Measurements from ENCODE around the gene REPS2.
A peak's percentile ranks its signal among the peaks of the same experiment; 100 is the strongest.
"Not testable (repeated sequence)": the region's sequence is repeated elsewhere in the genome, so short reads cannot be mapped to it uniquely, and the experiment has no call there.

The REPS2 gene

DNA sequence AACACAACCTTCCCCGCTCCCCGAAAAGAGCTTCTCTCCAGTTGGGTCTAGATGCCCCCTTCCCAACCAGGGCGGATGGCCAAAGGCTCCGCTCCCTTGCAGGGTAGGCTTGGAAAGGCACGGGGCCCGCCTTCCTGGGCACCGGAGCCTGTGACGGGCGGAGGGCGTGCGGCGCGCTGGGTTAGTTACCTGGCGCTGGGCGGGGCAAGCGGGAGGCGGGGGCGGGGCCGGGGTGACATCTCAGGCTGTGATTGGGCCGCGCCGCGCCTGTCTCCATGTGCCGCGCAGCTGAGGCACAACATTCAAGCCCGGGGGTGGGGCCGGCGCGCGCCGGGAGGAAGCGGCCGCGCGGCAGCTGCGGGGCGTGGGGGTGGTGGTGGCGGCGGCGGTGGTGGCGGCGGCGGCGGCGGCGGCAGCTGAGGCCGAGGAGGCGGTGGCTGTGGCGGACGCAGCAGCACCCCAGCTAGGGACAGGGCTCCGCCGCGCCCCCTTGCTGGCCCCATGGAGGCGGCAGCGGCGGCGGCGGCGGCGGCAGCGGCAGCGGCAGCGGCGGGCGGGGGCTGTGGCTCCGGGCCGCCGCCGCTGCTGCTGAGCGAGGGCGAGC lies at the start of gene REPS2:
Gene REPS2, plus strand, starts transcription at position 298 of the 604 bp plus-strand sequence. Its CDS starts 204 bp downstream, at position 502.
- peak; percentile 82 for DNase-seq

DNA sequence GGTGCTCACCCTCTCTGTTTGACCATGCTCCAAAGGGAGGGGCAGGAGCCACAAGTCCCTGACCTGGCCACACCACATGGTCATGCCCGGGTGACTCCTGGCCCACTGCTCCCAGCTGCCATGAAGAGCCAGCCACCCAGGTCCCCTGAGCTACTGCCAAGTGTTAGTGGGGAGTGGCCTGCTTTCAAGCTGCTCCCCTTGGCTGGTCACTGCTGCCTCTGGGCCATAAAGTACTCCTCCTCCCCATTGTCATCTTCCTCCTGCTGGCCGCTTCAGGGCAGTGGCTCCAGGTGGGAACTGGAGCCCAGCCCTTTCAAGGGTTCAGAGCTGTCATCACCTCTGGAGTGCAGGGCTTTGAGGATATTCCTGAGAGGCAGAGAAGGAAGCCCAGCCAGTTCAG lies 49.0 kb upstream of the REPS2 start:
- no peak for DNase-seq

DNA sequence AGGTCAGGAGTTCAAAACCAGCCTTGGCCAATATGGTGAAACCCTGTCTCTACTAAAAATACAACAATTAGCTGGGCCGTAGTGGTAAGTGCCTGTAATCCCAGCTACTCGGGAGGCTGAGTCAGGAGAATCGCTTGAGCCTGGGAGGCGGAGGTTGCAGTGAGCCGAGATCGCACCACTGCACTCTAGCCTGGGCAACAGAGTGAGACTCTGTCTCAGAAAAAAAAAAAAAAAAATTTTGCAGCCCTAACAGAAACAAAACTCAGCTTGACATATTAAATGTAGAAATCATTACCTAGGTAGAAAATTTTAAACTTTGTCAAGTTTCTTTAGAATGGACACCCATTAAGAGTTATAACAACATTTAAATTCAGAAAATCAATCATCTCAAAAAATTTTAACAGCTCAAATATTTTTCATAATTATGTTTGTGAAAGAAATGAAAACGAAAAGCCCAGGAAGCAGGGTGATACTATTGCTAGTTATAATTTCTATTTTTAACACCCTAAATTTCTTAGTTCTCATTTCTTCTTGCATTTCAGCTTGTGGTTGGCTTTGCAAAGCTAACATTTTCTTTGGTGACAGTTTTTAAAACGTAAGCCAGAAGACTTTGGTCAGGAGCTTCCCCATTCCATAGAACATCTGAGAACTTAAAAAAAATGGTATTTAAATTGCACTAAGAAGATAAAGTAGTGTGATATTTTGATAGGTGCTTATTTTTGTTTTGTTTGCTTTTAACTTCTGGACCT lies 43.0 kb upstream of the REPS2 start:
- no peak for DNase-seq

DNA sequence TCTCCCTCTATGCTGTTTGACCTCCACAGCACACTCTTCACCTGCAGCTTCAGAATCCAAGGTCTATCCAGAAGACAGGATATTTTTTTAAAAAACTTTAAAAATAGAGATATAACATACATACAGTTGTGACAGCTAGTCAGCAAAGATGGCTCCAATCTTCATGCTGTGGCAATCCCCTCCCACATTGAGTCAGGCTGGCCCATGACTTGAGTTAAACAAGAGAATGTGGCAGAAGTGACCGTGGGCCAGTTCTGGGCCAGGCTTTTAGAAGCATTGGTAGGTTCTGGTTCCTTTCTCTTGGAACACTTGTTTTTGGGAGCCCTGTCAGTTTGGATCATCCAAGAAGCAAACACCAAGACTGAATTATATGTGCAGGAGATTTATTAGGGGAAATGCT lies 36.1 kb upstream of the REPS2 start:
- no peak for DNase-seq

DNA sequence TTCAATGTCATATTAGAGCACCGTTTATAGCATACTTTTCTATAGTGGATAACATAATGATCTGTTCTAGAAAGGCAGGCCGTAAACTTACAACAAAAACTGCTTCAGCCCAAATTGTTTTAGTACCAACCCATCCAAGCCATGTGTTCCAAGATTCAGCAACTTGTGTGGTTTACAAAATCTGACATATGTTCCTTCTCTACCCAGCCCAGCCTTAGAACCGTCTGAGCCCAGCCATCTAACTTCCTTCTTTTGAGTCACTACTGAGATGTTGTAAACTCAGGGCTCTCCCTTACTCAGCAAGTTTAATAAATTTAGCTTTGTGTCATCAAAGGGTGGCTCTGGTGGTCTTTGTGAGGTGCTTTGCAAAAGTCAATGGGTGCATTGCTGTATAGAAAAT lies 32.4 kb upstream of the REPS2 start:
- DNase-seq: no peak

DNA sequence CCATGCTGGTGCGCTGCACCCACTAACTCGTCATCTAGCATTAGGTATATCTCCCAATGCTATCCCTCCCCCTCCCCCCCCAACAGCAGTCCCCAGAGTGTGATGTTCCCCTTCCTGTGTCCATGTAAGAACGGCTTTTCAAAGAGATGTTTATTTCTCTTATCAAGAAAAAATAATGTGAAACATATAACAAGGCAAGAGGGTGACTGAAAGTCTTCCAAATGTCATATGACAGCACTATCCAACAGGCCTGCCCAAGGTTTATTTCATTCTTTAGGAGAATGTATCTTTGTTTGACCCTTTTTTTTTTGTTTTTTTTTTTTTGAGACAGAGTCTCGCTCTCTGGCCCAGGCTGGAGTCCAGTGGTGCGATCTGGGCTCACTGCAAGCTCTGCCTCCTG lies 29.9 kb upstream of the REPS2 start:
- no peak for DNase-seq

DNA sequence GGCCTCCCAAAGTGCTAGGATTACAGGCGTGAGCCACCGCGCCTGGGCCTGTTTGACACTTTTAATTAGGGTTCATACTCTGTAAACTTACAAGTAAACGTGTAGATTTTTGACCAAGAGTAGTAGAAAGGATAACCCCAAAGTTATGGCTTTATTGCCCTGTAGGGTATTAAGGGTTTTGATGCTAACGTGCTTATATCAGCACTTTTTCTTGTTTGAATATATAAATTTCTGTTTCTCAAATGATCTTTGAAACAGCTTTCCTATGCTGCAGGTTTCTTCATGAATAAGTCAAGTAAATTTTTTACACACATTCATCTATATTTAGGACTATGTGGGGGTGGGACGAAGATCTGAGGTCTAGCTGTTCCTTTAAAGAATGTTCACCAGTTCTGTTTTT lies 29.3 kb upstream of the REPS2 start:
- DNase-seq: no peak

DNA sequence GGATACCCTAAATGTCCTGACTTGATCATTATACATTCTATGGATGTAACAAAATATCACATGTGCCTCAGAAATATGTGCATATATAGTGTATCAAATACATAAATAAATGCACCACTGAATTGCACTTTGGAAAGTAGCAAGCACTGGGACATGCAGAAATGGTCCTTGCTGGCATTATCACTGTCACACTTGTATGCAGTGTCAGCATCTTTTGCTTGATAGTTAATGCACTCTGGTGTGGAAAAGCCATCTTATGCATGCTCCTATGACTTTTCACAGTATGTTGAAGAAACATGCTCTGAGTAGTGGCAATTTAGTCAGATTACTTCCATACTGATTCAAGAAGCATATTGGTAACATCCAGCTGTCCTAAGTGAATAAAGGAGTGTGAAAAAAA lies 27.5 kb upstream of the REPS2 start:
- DNase-seq: no peak

DNA sequence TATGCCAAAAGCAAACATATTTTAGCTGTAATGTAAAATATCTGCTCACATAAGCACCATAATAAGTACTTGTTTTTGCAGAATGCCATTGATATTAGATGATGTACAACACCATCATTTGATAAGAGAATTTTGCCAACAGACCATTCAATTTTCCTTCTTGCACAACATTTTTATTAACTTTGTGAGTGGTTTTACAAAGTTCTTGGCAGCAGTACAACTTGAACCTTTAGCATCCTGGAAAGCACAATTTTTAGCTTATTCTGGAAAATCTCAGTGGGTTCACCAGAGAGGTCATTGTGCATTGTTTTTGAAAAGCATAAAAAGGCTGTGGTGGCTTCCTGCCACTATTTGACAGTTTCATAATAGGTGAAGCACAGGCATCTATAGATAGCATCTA lies 26.4 kb upstream of the REPS2 start:
- no peak for DNase-seq

DNA sequence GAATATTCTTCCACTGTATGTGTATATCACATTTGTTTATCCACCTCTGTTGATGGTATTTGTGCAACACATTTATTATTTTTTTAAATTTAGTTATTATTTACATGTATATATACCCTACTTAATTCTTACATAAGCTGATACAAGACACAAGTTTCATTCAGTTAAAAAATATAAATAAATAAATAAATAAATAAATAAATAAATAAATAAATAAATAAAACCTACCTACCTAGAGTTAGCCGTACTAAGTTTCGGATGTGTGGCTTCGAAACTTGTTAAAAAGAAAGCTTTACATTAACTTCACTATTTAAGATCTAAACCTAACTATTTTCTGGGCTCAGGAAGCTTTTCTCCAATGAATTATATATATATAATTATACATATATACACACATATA lies 23.3 kb upstream of the REPS2 start:
- DNase-seq: no peak

DNA sequence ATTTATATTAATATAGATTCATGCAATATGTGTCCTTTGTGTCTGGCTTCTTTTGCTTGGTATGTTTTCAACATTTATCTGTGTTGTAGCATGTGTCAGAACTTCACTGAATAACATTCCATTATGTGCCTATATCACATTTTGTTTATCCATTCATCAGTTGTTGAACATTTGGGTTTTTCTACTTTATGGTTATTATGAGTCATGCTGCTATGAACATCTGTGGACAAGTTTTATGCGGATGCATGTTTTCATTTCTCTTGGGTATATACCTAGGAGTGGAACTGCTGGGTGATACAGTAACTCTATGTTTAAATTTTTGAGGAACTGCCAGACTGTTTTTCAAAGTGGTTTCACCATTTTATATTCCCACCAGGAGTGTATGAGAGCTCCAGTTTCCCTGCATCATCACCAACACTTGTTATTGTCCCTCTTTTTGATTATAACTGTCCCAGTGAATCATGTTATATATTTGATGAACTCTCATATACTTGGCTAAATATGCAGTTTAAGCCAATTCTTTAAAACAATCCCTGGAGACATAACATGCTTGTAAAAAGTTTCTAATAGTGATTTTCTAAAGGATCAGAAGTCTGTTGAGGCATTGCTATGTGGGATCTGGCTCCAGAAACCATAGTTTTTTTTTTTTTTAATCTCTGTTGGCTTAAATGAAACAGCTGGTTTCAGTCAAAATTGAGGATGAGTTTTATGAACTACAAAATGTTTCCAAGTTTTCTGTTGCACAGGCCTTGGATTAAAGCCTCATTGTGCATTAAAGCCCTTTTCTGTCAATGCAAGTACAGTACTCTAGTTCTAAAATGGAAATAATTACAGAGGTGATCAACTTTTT lies 21.6 kb upstream of the REPS2 start:
- DNase-seq: no peak

DNA sequence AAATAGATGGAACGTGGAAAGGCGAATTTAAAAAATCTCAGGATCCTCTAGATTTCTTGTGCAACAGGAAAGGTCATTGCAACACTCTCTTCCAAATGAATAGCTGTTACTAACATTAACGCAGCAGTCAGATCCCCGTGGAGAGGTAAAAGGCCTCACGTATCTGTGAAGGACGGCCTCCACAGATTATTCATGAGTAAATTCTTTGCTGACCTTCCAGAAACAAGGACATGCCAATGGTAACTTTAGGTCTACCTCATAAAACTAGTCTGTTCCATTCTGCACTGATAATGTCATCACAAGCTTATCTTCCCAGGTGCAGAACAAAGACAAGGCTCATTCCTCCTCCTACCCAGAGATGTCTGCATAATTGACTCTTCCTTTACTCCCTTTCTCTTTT lies 16.1 kb upstream of the REPS2 start:
- DNase-seq: no peak

DNA sequence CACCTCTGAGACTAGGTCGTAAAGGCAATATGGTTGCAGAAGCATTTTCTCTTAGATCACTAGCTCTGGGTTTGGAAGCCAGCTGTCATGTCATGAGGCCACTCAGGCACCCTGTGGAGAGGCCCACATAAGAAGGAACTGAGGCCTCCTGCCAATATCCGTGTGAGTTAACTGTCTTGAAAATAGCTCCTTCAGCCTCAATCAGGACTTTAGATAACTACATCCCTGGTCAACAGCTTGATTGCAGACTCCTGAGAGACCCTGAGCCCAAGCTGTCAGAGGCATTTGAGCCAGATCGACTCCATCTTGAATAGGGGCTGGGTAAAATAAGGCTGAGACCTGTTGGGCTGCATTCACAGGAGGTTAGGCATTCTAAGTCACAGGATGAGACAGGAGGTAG lies 15.1 kb upstream of the REPS2 start:
- no peak for DNase-seq

DNA sequence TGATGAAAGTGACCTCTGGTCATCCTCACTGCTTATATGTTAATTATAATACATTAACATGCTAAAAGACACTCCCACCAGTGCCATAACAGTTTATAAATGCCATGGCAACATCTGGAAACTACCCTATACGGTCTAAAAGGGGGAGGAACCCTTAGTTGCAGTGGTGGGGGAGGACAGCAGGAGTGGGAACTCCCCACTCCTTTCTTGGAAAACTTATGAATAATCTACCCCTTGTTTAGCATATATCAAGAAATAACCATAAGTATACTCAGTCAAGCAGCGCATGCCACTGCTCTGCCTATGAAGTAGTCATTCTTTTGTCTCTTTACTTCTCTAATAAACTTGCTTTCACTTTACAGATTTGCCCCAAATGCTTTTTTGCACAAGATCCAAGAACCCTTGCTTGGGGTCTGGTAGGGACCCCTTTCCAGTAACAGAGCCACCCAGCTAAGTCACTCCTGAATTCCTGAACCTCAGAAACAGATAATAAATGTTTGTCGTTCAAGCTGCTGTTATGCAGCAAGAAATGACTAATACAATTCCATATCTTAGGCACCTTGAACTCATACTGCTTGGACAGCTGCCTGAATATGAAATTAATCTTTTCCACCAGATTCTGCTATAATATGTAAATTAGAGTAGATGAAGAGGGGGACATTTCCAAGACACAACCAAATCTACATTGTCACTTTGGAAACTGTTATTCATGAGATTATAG lies 14.4 kb upstream of the REPS2 start:
- DNase-seq: no peak

DNA sequence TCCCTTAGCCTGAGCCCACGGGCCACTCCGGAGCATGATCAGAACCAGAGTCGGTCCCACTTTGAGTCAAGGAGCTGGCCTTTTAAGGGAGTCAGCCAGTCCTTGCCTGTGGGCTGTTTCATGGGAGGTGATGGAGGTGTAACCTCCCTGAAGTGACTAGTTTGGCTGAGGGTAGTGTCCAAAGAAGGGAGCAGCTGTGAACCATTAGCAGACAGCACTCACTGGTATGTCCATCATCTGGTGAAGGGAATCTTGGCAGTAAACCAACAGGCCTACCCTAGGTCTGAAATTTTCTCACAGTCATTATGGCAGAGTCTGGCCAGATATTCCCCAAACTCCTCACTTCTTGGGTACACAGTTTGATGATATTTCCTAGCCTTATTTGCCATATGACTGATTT lies 12.3 kb upstream of the REPS2 start:
- DNase-seq: no peak

DNA sequence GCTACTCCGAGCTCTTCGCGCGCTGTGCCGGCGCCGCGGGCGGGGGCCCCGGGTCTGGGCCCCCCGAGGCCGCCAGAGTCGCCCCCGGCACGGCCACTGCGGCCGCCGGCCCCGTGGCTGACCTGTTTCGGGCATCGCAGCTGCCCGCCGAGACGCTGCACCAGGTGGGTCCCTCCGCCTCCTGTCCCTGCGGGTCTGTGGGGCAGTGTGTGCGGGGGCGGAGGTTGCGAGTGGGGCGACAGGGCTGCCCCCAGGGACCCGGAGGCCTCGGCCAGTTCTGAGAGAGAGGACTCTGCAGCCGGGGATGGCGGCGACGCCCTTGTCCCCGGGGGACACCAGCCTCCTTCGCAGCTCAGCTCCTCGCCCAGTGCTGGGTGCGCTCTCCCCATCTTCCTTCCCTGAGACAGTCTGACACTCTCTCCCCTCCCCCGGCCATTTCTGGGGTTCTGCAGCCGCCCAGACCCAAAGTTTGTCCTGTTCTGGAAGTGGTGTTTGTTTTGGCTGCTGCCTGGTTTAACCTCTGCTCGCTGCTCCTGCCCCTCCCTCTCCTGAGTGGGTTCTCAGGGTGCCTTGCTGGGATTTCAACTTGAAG lies 609 bp downstream of the REPS2 start:
- DNase-seq: no peak

DNA sequence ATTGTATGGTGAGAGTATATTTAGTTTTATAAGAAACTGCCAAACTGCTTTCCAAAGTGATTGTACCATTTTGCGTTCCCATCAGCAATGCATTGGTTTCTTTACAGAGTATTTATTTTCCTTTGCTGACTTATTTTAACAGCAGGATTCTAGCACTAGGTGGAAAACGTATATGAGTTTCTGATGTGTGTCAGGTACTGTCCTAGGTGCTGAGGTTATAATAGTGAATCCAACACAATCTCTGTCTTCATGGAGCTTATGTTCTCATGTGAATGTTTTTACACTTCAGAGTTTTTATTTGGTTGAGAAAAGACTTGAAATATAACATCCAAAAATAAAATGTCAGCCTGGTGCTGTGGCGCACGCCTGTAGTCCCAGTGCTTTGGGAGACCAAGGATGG lies 4.0 kb downstream of the REPS2 start:
- no peak for DNase-seq

DNA sequence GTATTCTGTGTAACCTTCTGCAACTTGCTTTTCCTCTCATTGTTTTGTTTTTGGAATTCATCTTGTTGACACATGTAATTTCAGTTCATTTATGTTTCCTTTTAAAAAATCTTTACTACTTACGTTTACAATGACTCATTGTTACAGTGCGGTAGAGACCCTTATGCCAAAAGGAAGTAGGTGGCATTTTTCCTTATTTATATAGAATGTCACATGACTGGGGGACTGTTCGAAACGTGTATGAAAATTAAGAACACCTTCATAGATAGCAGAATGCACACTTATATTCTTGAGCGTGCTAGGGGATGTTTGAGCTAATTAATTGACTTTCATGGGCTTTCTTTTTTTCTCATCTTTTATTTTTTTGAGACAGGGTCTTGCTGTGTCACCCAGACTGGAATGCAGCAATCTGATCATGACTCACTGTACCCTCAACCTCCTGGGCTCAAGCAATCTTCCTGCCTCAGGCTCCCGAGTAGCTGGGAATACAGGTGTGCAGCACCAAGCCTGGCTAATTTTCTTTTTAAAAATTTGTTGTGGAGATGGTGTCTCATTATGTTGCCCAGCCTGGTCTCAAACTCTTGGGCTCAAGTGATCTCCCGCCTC lies 7.3 kb downstream of the REPS2 start:
- DNase-seq: no peak

DNA sequence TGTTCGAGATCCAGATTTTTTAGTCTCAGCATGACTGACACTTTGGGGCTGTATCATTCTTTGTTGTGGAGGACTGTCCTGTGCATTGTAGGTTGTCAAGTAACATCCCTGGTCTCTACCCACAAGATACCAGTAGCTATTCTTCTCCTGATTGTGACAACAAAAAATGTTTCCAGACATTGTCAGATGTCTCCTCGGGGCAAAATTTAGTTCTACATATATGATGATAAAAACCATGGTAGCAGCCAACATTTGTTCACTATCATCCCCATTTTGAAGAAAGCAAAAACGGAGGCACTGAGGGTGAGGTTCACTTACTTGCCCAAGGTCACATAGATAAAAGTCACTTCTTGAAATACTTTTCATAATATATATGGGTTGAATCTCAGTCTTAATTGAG lies 11.3 kb downstream of the REPS2 start:
- no peak for DNase-seq

DNA sequence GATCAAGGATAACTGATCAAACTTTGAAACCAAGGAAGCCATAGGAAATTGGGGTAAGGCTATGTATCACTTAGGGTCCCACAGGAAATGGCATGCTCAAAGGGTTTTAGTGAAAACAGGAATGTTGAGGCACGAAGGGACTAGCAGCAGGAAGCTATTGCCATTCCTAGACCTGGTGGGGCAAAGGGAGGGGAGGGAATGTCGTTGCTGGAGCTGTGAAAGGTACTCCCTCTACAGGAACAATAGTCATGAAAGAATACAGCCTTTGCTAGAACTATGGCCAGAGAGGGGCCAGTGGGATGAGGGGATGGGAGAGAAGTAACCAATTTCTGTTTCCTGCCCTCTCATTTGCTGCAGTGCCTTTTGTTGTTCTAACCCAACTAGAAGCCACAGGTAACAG lies 11.9 kb downstream of the REPS2 start:
- DNase-seq: no peak

DNA sequence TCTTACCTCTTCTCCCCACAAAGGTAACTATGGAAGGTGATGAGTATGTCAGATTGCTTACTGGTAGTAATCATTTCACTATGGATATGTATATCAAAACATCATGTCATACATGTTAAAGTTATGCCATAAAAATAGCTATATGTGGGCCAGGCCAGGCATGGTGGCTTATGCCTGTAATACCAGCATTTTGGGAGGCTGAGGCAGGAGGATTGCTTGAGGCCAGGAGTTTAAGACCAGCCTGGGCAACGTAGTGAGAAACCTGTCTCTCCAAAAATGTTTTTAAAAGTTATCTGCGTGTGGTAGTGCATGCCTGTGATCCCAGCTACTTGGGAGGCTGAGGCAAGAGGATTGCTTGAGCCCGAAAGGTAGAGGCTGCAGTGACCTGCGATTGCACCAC lies 16.2 kb downstream of the REPS2 start:
- DNase-seq: not testable (repeated sequence)

DNA sequence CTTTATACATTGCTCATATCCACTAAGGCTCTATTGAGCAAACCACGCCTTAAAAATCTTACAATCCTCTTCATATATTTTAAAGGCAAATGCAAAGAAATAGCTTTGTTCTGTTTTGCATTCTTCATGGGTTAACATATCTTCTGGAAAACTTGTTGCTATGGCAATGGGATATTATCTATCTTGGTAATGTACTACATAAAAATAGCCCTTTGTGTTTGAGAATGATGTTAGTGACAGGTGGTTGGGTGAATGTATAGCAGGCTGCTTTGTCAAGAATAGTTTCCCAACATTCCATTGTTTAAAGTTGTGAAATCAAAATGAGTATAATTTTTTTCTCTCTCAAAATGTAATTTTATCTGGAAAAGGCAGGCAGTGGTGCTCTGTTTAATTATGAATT lies 16.8 kb downstream of the REPS2 start:
- DNase-seq: no peak

DNA sequence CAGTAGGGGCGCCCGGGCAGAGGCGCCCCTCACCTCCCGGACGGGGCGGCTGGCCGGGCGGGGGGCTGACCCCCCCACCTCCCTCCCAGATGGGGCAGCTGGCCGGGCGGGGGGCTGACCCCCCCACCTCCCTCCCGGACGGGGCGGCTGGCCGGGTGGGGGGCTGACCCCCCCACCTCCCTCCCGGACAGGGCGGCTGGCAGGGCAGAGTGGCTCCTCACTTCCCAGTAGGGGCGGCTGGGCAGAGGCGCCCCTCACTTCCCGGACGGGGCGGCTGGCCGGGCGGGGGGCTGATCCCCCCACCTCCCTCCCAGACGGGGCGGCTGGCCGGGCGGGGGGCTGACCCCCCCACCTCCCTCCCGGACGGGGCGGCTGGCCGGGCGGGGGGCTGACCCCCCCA lies 18.5 kb downstream of the REPS2 start:
- DNase-seq: not testable (repeated sequence)

All from CD4-positive, alpha-beta T cell treated with Interleukin-10 for 1 hour (primary cell).